A673 (cell line): Measurements from ENCODE around the gene DGKZ. TPM values are rescaled to one million over a fixed set of nuclear protein-coding genes. Genes with fewer than 3 reads are reported as not detected.

ENCODE experiments used
- BruUV-seq: library from RNA; stranded (reverse); fragments of 400-500 nt; replicated peaks from 2 replicates; lab custom pipeline; 2021; lab: Mats Ljungman, UMichigan
- CTCF ChIA-PET: fragments of 300-600 bp; sonication (Branson Sonifier 250); formaldehyde crosslinking; loops from one replicate; lab custom pipeline; 2022; ENCODE audit warnings: antibody characterized with exemption; lab: Charles Lee
- POLR2A ChIA-PET: fragments of 300-600 bp; sonication (Branson Sonifier 250); formaldehyde crosslinking; loops from one replicate; lab custom pipeline; 2022; ENCODE audit warnings: antibody characterized with exemption; ENCODE audit not compliant: low non-redundant PET; lab: Charles Lee
- DNase-seq: peaks from one replicate; pipeline ENCODE4 v3.0.0-alpha.2; 2015; ENCODE audit warnings: low spot score
- H3K27ac ChIP-seq: fragments of 200-600 bp; sonication (generic); 2 replicates; pipeline ENCODE4 v1.5.1; 2016; ENCODE audit warnings: mixed run types, low read depth, mild to moderate bottlenecking, mixed read lengths, antibody characterized with exemption, low read length; ENCODE audit not compliant: poor library complexity, severe bottlenecking
- H3K27me3 ChIP-seq: fragments of 200-600 bp; sonication (generic); replicated peaks from 2 replicates; pipeline ENCODE4 v1.6.1; 2017; ENCODE audit warnings: mixed run types, low read depth, mild to moderate bottlenecking, mixed read lengths, antibody characterized with exemption, low read length; ENCODE audit not compliant: insufficient read depth, poor library complexity
- H3K36me3 ChIP-seq: fragments of 200-600 bp; sonication (generic); 2 replicates; pipeline ENCODE4 v1.6.1; 2016; ENCODE audit warnings: mixed run types, mild to moderate bottlenecking, mixed read lengths, antibody characterized with exemption, low read length; ENCODE audit not compliant: insufficient read depth, poor library complexity, severe bottlenecking
- H3K4me1 ChIP-seq: fragments of 200-600 bp; sonication (generic); 2 replicates; pipeline ENCODE4 v1.6.1; 2017; ENCODE audit warnings: mixed run types, mild to moderate bottlenecking, mixed read lengths, antibody characterized with exemption, low read length; ENCODE audit not compliant: insufficient read depth, poor library complexity, severe bottlenecking
- H3K4me3 ChIP-seq: fragments of 200-600 bp; sonication (generic); 2 replicates; pipeline ENCODE4 v1.5.1; 2016; ENCODE audit warnings: low read depth, mixed run types, mild to moderate bottlenecking, mixed read lengths, low read length; ENCODE audit not compliant: poor library complexity, severe bottlenecking
- H3K9me3 ChIP-seq: fragments of 200-600 bp; sonication (generic); 2 replicates; pipeline ENCODE4 v1.6.1; 2016; ENCODE audit warnings: mixed run types, low read depth, mild to moderate bottlenecking, mixed read lengths, antibody characterized with exemption, low read length; ENCODE audit not compliant: poor library complexity, severe bottlenecking
- EZH2 ChIP-seq: fragments of 200-600 bp; sonication (generic); IDR thresholded peaks from 2 replicates; pipeline ENCODE4 v1.6.1; 2017; ENCODE audit warnings: borderline replicate concordance, low read depth, mild to moderate bottlenecking, mixed read lengths, antibody characterized with exemption, low read length; ENCODE audit not compliant: poor library complexity, severe bottlenecking
- intact Hi-C: fragments of 100-400 bp; cut with micrococcal nuclease; formaldehyde crosslinking; loops from one replicate; pipeline ENCODE4 v1.10.0; 2022; ENCODE audit not compliant: unreplicated experiment
- total RNA-seq: library from RNA; stranded (reverse); gene quantifications from 2 replicates; pipeline ENCODE4 v1.2.3, GENCODE V29; 2021
- TF ChIP-seq, protein P1 (sequence below): fragments of 300-800, 200-600 bp; sonication (generic); conservative IDR thresholded peaks from 2 replicates; pipeline ENCODE4 v1.5.1; 2017; ENCODE audit warnings: low read depth, mild to moderate bottlenecking, antibody characterized with exemption, low read length, moderate library complexity, mixed read lengths

DGKZ gene
- total RNA-seq, 1 experiment from 2014 or later = 145 TPM

DNA sequence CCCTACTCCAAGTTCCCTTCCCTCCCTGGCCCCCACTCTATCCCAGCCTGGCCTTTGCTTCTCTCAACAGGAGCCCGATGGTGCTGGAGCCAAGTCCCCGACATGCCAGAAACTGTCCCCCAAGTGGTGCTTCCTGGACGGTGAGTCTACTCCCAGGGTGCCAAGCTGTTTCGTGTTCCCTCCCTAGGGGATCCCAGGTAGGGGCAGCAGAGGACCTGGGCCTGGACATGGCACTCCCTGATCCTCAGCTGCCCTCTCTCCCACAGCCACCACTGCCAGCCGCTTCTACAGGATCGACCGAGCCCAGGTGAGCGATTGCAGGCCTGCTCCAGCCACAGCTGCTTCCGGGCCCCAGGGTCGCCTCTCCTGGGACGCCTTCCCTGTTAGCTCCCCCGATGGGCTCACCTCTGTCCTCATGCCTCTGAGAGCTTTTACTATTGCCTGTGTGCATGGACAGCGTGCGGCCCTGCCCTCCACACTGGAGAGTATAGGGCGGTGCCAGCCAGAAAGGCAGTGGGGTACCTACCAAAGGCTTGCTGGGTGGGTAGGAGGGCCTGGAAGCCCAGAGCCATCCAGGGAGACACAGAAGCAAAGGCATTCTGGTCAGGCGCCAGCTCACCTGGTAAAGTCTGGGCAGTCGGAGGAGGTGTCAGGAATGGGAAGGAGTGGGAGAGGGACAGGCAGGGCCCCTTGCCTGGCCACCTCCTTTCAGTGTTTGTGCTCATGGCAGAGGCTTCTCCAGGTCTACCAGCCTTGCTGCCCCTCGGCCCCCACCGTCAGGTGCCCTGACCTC lies 29.2 kb downstream of the DGKZ start:
- H3K4me3 ChIP-seq = no peak overlapping the region
- TF ChIP-seq, protein P1, sequence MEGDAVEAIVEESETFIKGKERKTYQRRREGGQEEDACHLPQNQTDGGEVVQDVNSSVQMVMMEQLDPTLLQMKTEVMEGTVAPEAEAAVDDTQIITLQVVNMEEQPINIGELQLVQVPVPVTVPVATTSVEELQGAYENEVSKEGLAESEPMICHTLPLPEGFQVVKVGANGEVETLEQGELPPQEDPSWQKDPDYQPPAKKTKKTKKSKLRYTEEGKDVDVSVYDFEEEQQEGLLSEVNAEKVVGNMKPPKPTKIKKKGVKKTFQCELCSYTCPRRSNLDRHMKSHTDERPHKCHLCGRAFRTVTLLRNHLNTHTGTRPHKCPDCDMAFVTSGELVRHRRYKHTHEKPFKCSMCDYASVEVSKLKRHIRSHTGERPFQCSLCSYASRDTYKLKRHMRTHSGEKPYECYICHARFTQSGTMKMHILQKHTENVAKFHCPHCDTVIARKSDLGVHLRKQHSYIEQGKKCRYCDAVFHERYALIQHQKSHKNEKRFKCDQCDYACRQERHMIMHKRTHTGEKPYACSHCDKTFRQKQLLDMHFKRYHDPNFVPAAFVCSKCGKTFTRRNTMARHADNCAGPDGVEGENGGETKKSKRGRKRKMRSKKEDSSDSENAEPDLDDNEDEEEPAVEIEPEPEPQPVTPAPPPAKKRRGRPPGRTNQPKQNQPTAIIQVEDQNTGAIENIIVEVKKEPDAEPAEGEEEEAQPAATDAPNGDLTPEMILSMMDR = no peak
- no peak for TF ChIP-seq EZH2
- peaks cover 11% of the 10 kb centered on the region for H3K4me1 ChIP-seq
- ChIA-PET POLR2A (no interaction called here), CTCF (interaction anchor here (0.6 to 1.0 kb wide), 2 partner anchors 24 to 172 kb away, joined by 3 to 6 read pairs; no protein-coding TSS in a partner anchor)
- no peaks in the 10 kb centered on the region for H3K9me3 ChIP-seq
- no peaks in the 10 kb centered on the region for H3K27me3 ChIP-seq
- no peak overlapping the region for H3K27ac ChIP-seq
- H3K36me3 ChIP-seq = peaks cover 45% of the 10 kb centered on the region
- no TSS peak for BruUV-seq
- intact Hi-C loops = no loop called here
- no peak for DNase-seq

DNA sequence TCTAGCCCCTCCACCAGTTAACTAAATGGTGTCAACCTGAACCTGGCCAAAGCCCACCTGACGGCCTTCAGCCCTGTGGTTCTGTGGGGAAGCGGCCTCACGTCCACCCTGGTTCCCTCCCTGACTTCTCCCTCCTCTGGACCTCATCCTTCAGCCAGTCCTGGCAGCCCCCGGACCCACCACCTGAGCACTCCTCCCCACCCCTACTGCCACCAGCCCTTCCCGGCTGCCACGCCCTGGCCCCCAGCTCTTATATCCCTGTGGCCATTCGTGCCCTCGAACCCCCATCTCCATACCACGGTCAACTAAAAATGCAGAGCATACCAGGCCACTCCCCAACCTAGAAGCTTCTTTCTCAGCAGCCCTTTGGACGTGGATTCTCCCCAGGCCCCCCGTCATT lies 30.0 kb downstream of the DGKZ start:
- POLR2A ChIA-PET = no interaction called here
- CTCF ChIA-PET = no interaction called here
- TF ChIP-seq, protein P1 = no peak
- no peak for TF ChIP-seq EZH2
- intact Hi-C loops = no loop called here
- no TSS peak for BruUV-seq
- DNase-seq = no peak
- Histone ChIP-seq H3K27ac (no peak overlapping the region), H3K27me3 (no peaks in the 10 kb centered on the region), H3K4me1 (peaks cover 16% of the 10 kb centered on the region), H3K4me3 (no peak overlapping the region), H3K9me3 (no peaks in the 10 kb centered on the region), H3K36me3 (peaks cover 42% of the 10 kb centered on the region)

DNA sequence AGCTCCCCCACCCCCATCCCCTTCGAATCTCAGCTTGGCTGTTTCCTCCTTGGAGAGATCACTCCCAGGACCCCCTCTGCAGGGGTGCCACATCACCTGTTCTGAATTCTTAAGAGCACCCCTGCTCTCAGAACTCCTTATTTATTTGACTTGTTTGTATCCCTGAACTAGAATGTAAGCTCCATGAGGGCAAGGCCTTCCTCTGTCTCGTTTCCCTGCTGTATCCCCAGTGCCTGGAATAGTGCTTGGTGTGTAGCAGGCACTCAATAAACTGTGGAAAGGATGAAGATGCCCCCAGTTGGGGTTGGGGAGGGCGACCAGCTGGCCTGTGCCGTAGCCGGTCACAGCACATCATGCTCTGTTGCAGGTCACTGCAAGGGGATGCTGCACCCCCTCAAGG lies 30.6 kb downstream of the DGKZ start:
- CTCF ChIA-PET = no interaction called here
- BruUV-seq = no TSS peak

More for the DNA sequence above, 30.6 kb downstream of the DGKZ start:
- TF ChIP-seq, protein P1 = no peak
- TF ChIP-seq EZH2 = no peak
- Histone ChIP-seq H3K27ac (no peak overlapping the region), H3K36me3 (peaks cover 37% of the 10 kb centered on the region), H3K4me3 (no peak overlapping the region), H3K27me3 (no peaks in the 10 kb centered on the region), H3K9me3 (no peaks in the 10 kb centered on the region), H3K4me1 (peaks cover 21% of the 10 kb centered on the region)
- POLR2A ChIA-PET = no interaction called here
- intact Hi-C loops = no loop called here
- DNase-seq = no peak
